ENCODE measurements around the gene AATF. TPM values are rescaled to one million over a fixed set of nuclear protein-coding genes. Genes with fewer than 3 reads are reported as not detected.

Gene AATF
- total RNA-seq, 1 donor from 2014 or later: 21.1 TPM

- H3K27me3 ChIP-seq: no peaks in the 10 kb centered on the region
Observed at GRCh38 chr17:37082311-37082860, 133.6 kb downstream of the AATF start.

GRCh38 chr17:37082985-37083384 is 134.2 kb downstream of the AATF start:
- no peaks in the 10 kb centered on the region for H3K9me3 ChIP-seq
- peaks cover 0 to 26% of the 10 kb centered on the region in 2 donors for H3K36me3 ChIP-seq
- intact Hi-C loops (cut with DNase I): no loop called here
- H3K27me3 ChIP-seq: no peaks in the 10 kb centered on the region
- no peak overlapping the region for H3K4me3 ChIP-seq
- no peak for TF ChIP-seq POLR2AphosphoS5 (IDR thresholded peaks at IDR 0.05; ENCODE audit: insufficient read depth in 1 of 2, low read depth in 1 of 2)
- no peak for TF ChIP-seq CTCF (IDR thresholded peaks at IDR 0.05)
- no peak for TF ChIP-seq POLR2A (IDR thresholded peaks at IDR 0.05)
- H3K4me1 ChIP-seq: no peaks in the 10 kb centered on the region
- no peak overlapping the region for H3K27ac ChIP-seq
- no peak for DNase-seq (ENCODE audit: extremely low spot score in 2 of 2)

More at GRCh38 chr17:37082311-37082860, 133.6 kb downstream of the AATF start:
- intact Hi-C loops (cut with DNase I): no loop called here
- DNase-seq (ENCODE audit: extremely low spot score in 2 of 2): no peak
- H3K4me1 ChIP-seq: no peaks in the 10 kb centered on the region
- no peak overlapping the region for H3K27ac ChIP-seq
- TF ChIP-seq CTCF (IDR thresholded peaks at IDR 0.05) (no peak), POLR2A (IDR thresholded peaks at IDR 0.05) (no peak), POLR2AphosphoS5 (IDR thresholded peaks at IDR 0.05; ENCODE audit: insufficient read depth in 1 of 2, low read depth in 1 of 2) (no peak)
- H3K4me3 ChIP-seq: no peak overlapping the region
- no peaks in the 10 kb centered on the region for H3K9me3 ChIP-seq
- peaks cover 0 to 20% of the 10 kb centered on the region in 2 donors for H3K36me3 ChIP-seq

GRCh38 chr17:37083456-37083855 is 134.7 kb downstream of the AATF start:
- Histone ChIP-seq H3K27me3 (no peaks in the 10 kb centered on the region), H3K27ac (no peak overlapping the region), H3K4me1 (no peaks in the 10 kb centered on the region), H3K4me3 (no peak overlapping the region), H3K36me3 (peaks cover 0 to 26% of the 10 kb centered on the region in 2 donors), H3K9me3 (no peaks in the 10 kb centered on the region)
- TF ChIP-seq POLR2A (IDR thresholded peaks at IDR 0.05) (no peak), CTCF (IDR thresholded peaks at IDR 0.05) (no peak), POLR2AphosphoS5 (IDR thresholded peaks at IDR 0.05; ENCODE audit: insufficient read depth in 1 of 2, low read depth in 1 of 2) (no peak)
- intact Hi-C loops (cut with DNase I): no loop called here
- DNase-seq (ENCODE audit: extremely low spot score in 2 of 2): no peak

GRCh38 chr17:37084372-37084771 is 135.6 kb downstream of the AATF start:
- H3K4me1 ChIP-seq: no peaks in the 10 kb centered on the region
- no peak for DNase-seq (ENCODE audit: extremely low spot score in 2 of 2)
- no peak for TF ChIP-seq POLR2AphosphoS5 (IDR thresholded peaks at IDR 0.05; ENCODE audit: insufficient read depth in 1 of 2, low read depth in 1 of 2)
- no peak for TF ChIP-seq POLR2A (IDR thresholded peaks at IDR 0.05)
- no peak for TF ChIP-seq CTCF (IDR thresholded peaks at IDR 0.05)
- H3K36me3 ChIP-seq: peaks cover 0 to 26% of the 10 kb centered on the region in 2 donors
- H3K27ac ChIP-seq: no peak overlapping the region
- H3K4me3 ChIP-seq: no peak overlapping the region
- no peaks in the 10 kb centered on the region for H3K9me3 ChIP-seq
- intact Hi-C loops (cut with DNase I): no loop called here
- no peaks in the 10 kb centered on the region for H3K27me3 ChIP-seq

- Histone ChIP-seq H3K4me1 (no peaks in the 10 kb centered on the region), H3K27me3 (no peaks in the 10 kb centered on the region), H3K27ac (no peak overlapping the region), H3K9me3 (no peaks in the 10 kb centered on the region), H3K36me3 (peaks cover 0 to 26% of the 10 kb centered on the region in 2 donors), H3K4me3 (no peak overlapping the region)
- TF ChIP-seq POLR2AphosphoS5 (IDR thresholded peaks at IDR 0.05; ENCODE audit: insufficient read depth in 1 of 2, low read depth in 1 of 2) (no peak), CTCF (IDR thresholded peaks at IDR 0.05) (no peak), POLR2A (IDR thresholded peaks at IDR 0.05) (no peak)
- no peak for DNase-seq (ENCODE audit: extremely low spot score in 2 of 2)
- intact Hi-C loops (cut with DNase I): no loop called here
Observed at GRCh38 chr17:37086334-37086733, 137.6 kb downstream of the AATF start.
